ENCODE results near the gene MPP2. TPM values are rescaled to one million over a fixed set of nuclear protein-coding genes. Genes with fewer than 3 reads are reported as not detected.

MPP2 gene
- total and polyA plus RNA-seq, 4 donors = 0.05 to 0.25 (median 0.09) TPM

GRCh38 chr17:43834106-43834505 is 73.2 kb downstream of the MPP2 start:
- Histone ChIP-seq H3K27me3 (ENCODE audit: control insufficient read depth in 4 of 4, insufficient read depth in 4 of 4, low read length in 3 of 4) (no peaks in the 10 kb centered on the region), H3K4me1 (ENCODE audit: control insufficient read depth in 4 of 4, insufficient read depth in 4 of 4, low read length in 3 of 4) (peaks cover 0 to 14% (median 10%) of the 10 kb centered on the region in 4 donors), H3K4me3 (ENCODE audit: low read depth in 1 of 3, low read length in 3 of 3) (no peak overlapping the region), H3K27ac (ENCODE audit: low read depth in 1 of 2, low read length in 2 of 2) (no peak overlapping the region), H3K36me3 (ENCODE audit: control insufficient read depth in 4 of 4, insufficient read depth in 3 of 4, low read depth in 1 of 4, low read length in 3 of 4) (no peaks in the 10 kb centered on the region), H3K9me3 (ENCODE audit: control insufficient read depth in 4 of 4, low read length in 3 of 4) (no peaks in the 10 kb centered on the region), H3K9ac (ENCODE audit: low read depth in 1 of 2, low read length in 2 of 2) (no peak overlapping the region)
- TF ChIP-seq EGR1 (IDR thresholded peaks at IDR 0.05; ENCODE audit: low read depth in 2 of 2) (no peak), SP1 (IDR thresholded peaks at IDR 0.05) (no peak), FOXA2 (IDR thresholded peaks at IDR 0.05) (no peak), YY1 (IDR thresholded peaks at IDR 0.05) (no peak), RAD21 (IDR thresholded peaks at IDR 0.05) (no peak), ZBTB33 (IDR thresholded peaks at IDR 0.05) (no peak), GABPA (IDR thresholded peaks at IDR 0.05 in 1 of 2, conservative IDR thresholded peaks at IDR 0.05 in 1 of 2) (no peak), TAF1 (conservative IDR thresholded peaks at IDR 0.05) (no peak), RXRA (IDR thresholded peaks at IDR 0.05) (no peak), MAX (IDR thresholded peaks at IDR 0.05) (no peak), NR2F2 (IDR thresholded peaks at IDR 0.05) (no peak)
- TF ChIP-seq, protein P1, sequence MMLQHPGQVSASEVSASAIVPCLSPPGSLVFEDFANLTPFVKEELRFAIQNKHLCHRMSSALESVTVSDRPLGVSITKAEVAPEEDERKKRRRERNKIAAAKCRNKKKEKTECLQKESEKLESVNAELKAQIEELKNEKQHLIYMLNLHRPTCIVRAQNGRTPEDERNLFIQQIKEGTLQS (IDR thresholded peaks at IDR 0.05) = no peak
- 47% methylated on average over 2 of the region's 2 CpGs for whole genome bisulfite sequencing
- DNase-seq (ENCODE audit: low spot score) = no peak

GRCh38 chr17:43832976-43833829 is 74.1 kb downstream of the MPP2 start, which contains the start of gene MPP3:
Gene MPP3, minus strand, starts transcription at chr17:43833146. Its CDS starts 1,240 bp downstream, at chr17:43831906.
- H3K4me3 ChIP-seq (ENCODE audit: low read depth in 1 of 3, low read length in 3 of 3) = peak within 1 kb of the TSS in 2 of 3 donors; percentile 43 to 70
- 4% methylated on average over 87 of the region's 87 CpGs for WGBS
- no peak for TF ChIP-seq HNF4G (IDR thresholded peaks at IDR 0.05)
- no peak for TF ChIP-seq JUND (IDR thresholded peaks at IDR 0.05)
- no peak for TF ChIP-seq EGR1 (IDR thresholded peaks at IDR 0.05; ENCODE audit: low read depth in 2 of 2)
- no peak for TF ChIP-seq TAF1 (conservative IDR thresholded peaks at IDR 0.05)
- TF ChIP-seq RAD21 (IDR thresholded peaks at IDR 0.05) = no peak
- no peak for TF ChIP-seq NR2F2 (IDR thresholded peaks at IDR 0.05)
- no peak for TF ChIP-seq CTCF (IDR thresholded peaks at IDR 0.05; ENCODE audit: low read depth, low read length, missing input control)
- TF ChIP-seq FOXA1 (IDR thresholded peaks at IDR 0.05) = no peak
- TF ChIP-seq MAX (IDR thresholded peaks at IDR 0.05) = no peak
- no peaks in the 10 kb centered on the region for H3K27me3 ChIP-seq (ENCODE audit: control insufficient read depth in 4 of 4, insufficient read depth in 4 of 4, low read length in 3 of 4)
- DNase-seq (ENCODE audit: low spot score) = peak; percentile 46
- no peaks in the 10 kb centered on the region for H3K36me3 ChIP-seq (ENCODE audit: control insufficient read depth in 4 of 4, insufficient read depth in 3 of 4, low read depth in 1 of 4, low read length in 3 of 4)
- H3K9ac ChIP-seq (ENCODE audit: low read depth in 1 of 2, low read length in 2 of 2) = no peak within 1 kb of the TSS
- H3K9me3 ChIP-seq (ENCODE audit: control insufficient read depth in 4 of 4, low read length in 3 of 4) = no peaks in the 10 kb centered on the region
- H3K4me1 ChIP-seq (ENCODE audit: control insufficient read depth in 4 of 4, insufficient read depth in 4 of 4, low read length in 3 of 4) = peaks cover 0 to 14% (median 10%) of the 10 kb centered on the region in 4 donors
- no peak within 1 kb of the TSS for H3K27ac ChIP-seq (ENCODE audit: low read depth in 1 of 2, low read length in 2 of 2)

All from liver (tissue), 9 donors.